GM19023 (cell line): Measurements from ENCODE around the gene C2CD4D.

Experiments
- ATAC-seq: cut with Tn5 transposase; IDR thresholded peaks from one replicate; pipeline ENCODE4 v1.9.1; 2021; ENCODE audit warnings: mild to moderate bottlenecking, moderate library complexity; ENCODE audit not compliant: unreplicated experiment

The C2CD4D gene

GRCh38 chr1:151835596-151835995 is 4.0 kb downstream of the C2CD4D start:
- no peak for ATAC-seq

- ATAC-seq = no peak
Observed at GRCh38 chr1:151834239-151834638, 5.4 kb downstream of the C2CD4D start.

DNA sequence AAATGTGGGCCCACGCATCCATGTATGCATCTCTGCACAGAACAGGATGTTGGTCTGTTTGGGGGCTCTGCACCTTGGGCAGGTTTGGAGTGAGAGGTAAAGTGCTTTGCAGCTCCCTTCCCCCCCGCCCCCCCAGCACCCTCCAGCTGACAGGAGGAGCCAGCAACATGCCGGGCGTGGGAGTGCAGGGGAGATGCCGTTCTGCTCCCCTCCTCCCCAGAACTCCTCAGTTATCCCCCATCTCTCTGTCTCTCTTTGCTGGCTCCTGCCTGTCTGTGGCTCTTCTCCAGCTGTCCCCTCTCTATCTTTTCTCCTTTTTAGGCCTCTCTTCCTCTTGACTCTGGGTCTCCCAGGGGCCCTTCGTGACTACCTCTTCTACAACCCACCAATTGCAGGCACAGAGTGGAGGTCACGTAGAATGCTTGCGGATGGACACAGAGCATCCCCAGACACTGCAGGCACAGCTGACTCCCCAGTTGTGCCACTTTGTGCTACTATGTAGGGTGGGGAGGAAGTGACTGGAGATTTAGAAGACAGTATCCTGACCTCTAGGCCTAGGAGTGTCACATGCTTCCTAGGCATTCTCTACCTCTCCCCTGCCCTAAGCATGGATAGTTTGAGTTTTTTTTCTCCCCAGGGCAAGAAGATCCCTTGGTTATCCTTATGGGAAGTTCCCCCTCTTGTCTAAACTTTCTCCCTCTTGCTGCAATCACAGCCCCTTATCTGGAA is 6.3 kb downstream of the C2CD4D start:
- no peak for ATAC-seq

DNA sequence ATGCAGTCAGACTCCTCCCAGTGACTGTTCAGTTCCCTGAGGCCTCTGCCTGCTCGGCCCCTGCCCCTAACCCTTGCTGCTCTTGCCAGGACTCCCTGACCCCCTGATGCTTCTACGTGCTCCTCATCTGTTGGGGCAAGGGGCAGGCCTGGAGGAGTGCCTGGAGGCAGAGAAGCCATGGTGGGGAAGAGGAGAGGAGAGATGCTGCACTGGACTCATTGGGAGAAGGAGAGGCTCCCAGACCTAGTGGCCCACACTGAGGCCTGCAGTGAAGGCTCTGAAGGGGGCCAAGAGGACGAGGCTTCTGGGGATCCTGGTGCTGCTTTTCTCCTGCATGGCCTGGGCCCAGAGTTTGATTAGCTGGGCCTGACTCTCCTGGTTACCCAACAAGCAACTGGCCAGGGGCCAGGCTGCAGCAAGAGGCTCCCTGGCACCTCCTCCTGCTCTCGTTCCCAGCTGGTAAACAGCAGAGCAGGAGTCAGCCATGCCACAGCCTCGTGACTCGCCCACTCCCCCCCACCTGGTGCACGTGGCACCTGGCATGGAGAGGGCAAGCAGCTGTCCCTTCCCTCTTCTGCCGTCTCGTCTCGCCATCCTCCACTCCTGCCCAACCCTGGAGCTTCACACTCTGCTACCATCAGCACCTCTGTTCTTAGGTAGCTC is 7.2 kb downstream of the C2CD4D start:
- ATAC-seq = no peak

DNA sequence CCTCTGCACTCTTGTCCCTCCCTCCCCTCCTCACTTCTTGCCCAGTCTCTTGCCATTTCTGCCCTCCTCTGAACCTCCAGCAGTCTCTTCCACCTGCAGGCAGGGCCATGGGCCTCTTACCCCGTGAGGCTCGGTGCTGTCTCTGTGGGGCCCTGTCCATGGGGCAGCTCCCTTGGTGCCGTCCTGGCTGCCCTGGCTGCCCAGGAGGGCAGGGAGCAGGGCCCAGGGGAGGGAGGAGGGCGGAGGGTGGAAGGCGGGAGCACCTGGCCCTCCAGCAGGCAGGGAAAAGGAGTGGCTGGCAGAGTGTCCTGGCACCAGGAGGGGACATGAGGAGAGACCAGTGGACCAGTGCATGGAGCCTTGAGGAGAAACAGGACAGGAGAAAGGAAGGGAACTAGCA is 8.0 kb downstream of the C2CD4D start, which contains the start of gene RORC:
RORC (minus strand) TSS at position 198 of the 400 bp plus-strand sequence; CDS start at position 160, 38 bp downstream.
- ATAC-seq = no peak

DNA sequence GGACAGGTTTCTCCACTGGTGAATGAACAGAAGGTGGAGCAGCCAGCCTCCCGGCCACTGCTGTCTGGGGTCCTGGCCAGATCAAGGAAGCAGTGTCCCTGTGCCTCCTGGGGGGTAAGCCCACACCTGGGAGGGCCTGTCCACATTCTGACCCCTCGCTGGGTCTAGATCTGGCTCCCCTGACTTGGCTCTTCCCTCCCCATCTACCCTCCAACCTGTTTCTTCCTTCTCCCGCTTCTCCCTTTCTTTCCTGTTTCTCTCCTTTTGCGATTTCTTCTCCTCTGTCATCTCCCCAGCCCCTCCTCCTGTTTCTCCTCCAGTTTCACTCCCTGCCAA is 8.4 kb downstream of the C2CD4D start:
- ATAC-seq = no peak

GRCh38 chr1:151830055-151830454 is 9.6 kb downstream of the C2CD4D start:
- ATAC-seq = no peak

DNA sequence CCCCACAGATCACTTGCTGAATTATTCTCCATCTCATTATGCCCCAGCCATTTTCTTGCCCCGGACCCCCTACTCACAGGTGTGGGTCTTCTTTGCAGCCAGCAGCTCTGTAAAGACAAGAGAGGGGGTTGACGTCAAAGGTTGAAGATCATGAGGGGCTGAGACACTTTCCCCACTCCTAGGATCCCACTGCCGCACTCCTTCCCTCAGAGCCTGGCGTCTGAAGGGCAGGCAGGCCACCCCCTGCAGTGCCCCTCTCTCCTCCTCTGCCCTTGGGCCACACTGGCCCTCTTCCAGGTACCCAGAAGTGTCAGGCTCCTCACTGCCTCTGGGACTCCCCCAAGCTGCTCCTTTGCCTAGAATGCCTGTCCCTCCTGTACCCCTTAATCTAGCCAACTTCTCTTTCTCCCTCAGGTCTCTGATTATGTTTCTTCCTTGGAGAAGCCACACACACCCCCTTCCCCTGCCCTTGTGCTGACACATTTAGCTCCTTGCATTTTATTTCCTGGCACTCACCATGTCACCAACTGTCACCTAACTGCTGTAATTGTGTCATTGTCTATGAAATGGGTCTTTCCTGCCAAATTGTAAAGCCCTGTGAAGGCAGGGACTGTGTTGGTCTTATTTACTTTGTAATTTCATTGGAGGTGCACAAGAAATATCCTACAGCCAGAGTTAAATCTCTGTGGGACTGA is 10.1 kb downstream of the C2CD4D start:
- no peak for ATAC-seq

GRCh38 chr1:151828921-151829320 is 10.7 kb downstream of the C2CD4D start:
- no peak for ATAC-seq

DNA sequence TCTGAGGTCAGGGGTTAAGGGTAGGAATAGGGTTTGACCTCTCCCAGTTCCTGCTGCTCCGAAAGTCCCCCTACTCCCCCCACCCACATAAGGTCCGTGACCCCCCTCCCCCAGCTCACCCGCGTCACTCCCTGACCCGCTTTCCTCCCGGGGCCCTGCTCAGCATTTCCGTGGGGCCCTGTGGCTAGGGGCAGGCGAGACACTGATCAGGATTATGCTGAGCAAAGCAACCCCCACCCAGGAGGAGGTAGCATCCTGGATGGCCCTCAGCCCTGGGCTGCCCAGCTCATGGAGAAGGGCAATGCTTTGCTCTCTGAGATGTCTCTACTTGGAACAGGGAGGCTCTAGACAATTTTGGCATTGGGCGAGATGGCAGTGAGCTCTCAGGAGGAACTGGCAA is 11.8 kb downstream of the C2CD4D start:
- ATAC-seq = no peak

GRCh38 chr1:151825751-151826660 is 13.6 kb downstream of the C2CD4D start:
- no peak for ATAC-seq

DNA sequence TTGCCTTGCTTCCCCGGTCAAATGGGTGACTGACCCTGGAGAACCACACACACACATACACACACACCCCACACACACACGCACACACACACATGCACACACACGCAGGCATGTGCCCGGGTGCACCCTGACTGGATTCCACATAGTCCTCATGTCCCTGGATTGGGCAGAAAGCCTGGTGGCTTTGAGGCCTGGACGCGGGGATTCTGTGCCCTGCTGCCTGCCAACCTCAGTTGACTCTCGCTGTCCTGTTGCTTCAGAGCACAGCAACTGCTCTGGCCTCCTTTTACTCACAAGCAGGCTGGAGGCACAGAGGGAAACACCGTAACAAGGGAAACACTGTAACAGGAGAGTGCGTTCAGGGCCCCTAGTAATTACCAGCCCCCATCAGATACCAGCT is 14.4 kb downstream of the C2CD4D start:
- no peak for ATAC-seq

GRCh38 chr1:151823175-151823574 is 16.4 kb downstream of the C2CD4D start:
- no peak for ATAC-seq

DNA sequence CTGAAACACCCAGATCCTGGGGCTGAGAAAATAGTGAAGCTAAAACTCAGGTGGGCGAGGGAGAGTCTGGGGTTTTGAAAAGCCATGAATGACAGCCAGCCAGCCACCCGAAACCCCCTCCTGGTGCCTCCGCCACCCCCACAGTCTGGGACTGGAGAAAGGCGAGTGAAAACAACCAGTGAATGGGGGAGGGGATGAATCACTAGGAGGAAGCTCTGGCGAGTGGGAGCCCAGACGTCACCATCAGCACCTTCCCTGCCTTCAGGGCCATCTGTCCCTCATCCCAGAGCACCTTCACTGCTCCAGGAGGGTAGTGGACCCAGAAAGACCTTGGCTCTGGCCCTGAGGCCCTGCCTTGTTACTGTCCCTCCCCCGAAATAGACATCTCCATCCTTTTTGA is 17.2 kb downstream of the C2CD4D start:
- no peak for ATAC-seq

DNA sequence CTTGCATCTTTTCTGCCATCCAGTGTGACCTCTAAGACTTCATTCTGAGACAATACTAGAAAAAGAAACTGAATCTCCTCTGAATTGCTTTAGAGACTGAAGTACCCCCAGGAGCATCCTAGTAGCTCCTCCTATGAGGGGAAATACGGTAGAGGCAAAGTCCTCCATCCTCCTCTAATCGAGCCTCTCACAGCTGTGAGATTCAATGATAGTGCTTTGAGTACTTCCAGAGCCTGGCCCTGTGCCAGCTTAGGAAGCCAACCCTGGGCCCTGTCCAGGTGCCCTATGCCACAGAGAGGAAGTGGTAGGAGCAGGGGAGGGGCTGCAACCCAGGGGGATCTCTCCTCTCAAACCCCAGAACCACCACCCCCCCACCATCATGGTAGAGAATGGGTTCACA is 18.7 kb downstream of the C2CD4D start:
- no peak for ATAC-seq

DNA sequence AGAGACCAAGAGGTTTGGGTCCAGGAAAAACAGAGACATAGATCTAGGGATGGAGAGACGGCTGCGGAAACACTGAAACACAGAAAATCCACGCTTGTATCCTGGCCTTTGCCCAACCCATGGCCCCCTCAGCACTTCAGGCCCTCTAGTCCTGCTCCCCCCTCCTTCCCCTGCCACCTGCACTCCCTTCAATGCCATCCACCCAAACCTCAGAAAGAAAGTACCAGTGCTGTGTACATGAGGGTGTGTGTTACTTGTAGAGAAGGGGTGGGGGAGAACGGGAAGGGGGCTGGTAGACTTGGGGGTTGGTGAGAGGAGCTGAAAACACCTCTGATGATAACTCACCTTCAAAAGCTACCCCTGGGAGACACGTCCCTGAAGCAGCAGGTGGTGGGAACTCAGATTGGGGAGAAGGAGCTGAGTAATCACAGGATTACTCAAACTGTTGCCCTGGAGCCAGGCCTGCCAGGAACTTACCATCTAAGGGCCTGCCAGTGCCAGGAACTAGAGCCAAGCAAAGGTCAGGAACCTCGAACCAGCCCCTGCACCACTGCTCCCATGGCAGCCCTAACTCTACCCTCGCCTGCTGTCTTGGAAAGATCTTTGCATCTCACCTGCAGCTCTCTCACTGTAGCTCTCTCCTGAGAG is 19.5 kb downstream of the C2CD4D start:
- no peak for ATAC-seq

- no peak for ATAC-seq
Observed at GRCh38 chr1:151819227-151819835, 20.3 kb downstream of the C2CD4D start.

GRCh38 chr1:151817353-151817730 is 22.3 kb downstream of the C2CD4D start:
- ATAC-seq = no peak

DNA sequence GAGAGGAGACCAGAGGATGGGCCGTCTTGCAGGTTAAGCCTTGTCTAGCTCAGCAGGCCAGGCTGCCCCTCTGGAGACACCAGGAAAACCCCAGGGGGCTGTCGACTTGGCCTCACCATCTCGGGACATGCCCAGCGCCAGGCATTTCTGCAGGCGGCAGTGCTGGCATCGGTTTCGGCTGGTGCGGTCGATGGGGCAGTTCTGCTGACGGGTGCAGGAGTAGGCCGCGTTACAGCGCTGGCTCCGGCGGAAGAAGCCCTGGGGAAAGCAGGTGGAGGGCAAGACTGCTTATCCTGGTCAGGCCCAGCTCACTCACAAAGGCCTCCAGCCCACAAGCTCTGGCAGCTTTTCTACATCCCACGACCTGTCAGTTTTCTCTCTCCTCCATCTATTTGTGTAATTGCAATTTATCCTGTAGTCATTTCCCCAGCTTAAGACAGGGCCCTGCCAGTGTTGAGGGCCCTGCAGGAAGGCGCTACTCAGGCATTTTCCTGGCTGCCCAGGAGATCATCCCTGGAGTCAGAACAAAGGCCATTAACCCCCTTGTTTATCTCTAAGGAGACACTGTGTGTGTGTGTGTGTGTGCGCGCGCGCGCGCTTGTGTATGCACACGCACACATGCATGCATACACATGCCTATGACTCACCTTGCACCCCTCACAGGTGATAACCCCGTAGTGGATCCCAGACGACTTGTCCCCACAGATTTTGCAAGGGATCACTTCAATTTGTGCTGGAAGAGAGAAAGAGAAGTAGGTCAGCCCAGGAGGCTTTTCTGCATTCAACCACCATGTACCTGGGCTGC is 22.9 kb downstream of the C2CD4D start:
- ATAC-seq = no peak
